Ishikawa (cell line): ENCODE data around the gene ADD2.

Experiments
- CEBPB ChIP-seq: IDR thresholded peaks from 2 replicates; pipeline ENCODE4 v1.6.1; 2012
- MAX ChIP-seq: IDR thresholded peaks from 2 replicates; pipeline ENCODE4 v1.6.1; 2012
- REST ChIP-seq: IDR thresholded peaks from 2 replicates; pipeline ENCODE4 v1.6.1; 2012; ENCODE audit warnings: low read depth, mild to moderate bottlenecking
- YY1 ChIP-seq: IDR thresholded peaks from 2 replicates; pipeline ENCODE4 v1.6.1; 2012; ENCODE audit warnings: low read depth

GRCh38 chr2:70687461-70687795 lies 80.6 kb downstream of the ADD2 start:
- TF ChIP-seq CEBPB = no peak
- TF ChIP-seq YY1 = no peak
- TF ChIP-seq REST = no peak
- TF ChIP-seq MAX = no peak
